ENCODE results near the gene CUX1.

CUX1 gene

GRCh38 chr7:102018876-102019275 lies 201.4 kb downstream of the CUX1 start:
- CTCF ChIA-PET = no interaction called here

GRCh38 chr7:102019461-102019860 lies 202.0 kb downstream of the CUX1 start:
- Histone ChIP-seq H3K4me1 (ENCODE audit: control insufficient read depth, insufficient read depth, low read length) (no peaks in the 10 kb centered on the region), H3K36me3 (ENCODE audit: control insufficient read depth in 2 of 2, insufficient read depth in 1 of 2, low read length in 2 of 2) (no peaks in the 10 kb centered on the region), H3K27ac (ENCODE audit: extremely low read depth, low read depth, low read length) (no peak overlapping the region), H3K9me3 (ENCODE audit: control insufficient read depth, insufficient read depth, low read depth, low read length) (no peaks in the 10 kb centered on the region), H3K4me3 (ENCODE audit: low read depth, low read length) (no peak overlapping the region)
- ChIA-PET CTCF (no interaction called here), POLR2A (no interaction called here)
- TF ChIP-seq ZBTB6 (tag by site-specific recombination; IDR thresholded peaks at IDR 0.05) (no peak), FEZF1 (tag by site-specific recombination; IDR thresholded peaks at IDR 0.05) (no peak), ZNF292 (tag by site-specific recombination; IDR thresholded peaks at IDR 0.05; ENCODE audit: borderline replicate concordance, low read depth) (no peak), YY1 (tag by site-specific recombination; IDR thresholded peaks at IDR 0.05) (no peak), ZNF48 (tag by site-specific recombination; IDR thresholded peaks at IDR 0.05) (no peak), ZNF214 (tag by site-specific recombination; IDR thresholded peaks at IDR 0.05; ENCODE audit: borderline replicate concordance) (no peak), ZNF248 (tag by site-specific recombination; IDR thresholded peaks at IDR 0.05) (no peak), ZNF660 (tag by site-specific recombination; IDR thresholded peaks at IDR 0.05) (no peak)

More at GRCh38 chr7:102018876-102019275, 201.4 kb downstream of the CUX1 start:
- H3K9me3 ChIP-seq (ENCODE audit: control insufficient read depth, insufficient read depth, low read depth, low read length) = no peaks in the 10 kb centered on the region
- no peak for TF ChIP-seq ZFP69B (tag by site-specific recombination; IDR thresholded peaks at IDR 0.05)
- no peak for TF ChIP-seq ZBTB6 (tag by site-specific recombination; IDR thresholded peaks at IDR 0.05)
- TF ChIP-seq ZBTB1 (tag by site-specific recombination; IDR thresholded peaks at IDR 0.05) = no peak
- no peak for TF ChIP-seq GLI2 (tag by site-specific recombination; IDR thresholded peaks at IDR 0.05; ENCODE audit: borderline replicate concordance, low read depth)
- TF ChIP-seq PBX3 (CRISPR knock-in tag; IDR thresholded peaks at IDR 0.05) = no peak
- TF ChIP-seq ZNF146 (tag by site-specific recombination; IDR thresholded peaks at IDR 0.05) = no peak
- H3K4me1 ChIP-seq (ENCODE audit: control insufficient read depth, insufficient read depth, low read length) = no peaks in the 10 kb centered on the region
- POLR2A ChIA-PET = no interaction called here
- H3K27ac ChIP-seq (ENCODE audit: extremely low read depth, low read depth, low read length) = no peak overlapping the region
- H3K4me3 ChIP-seq (ENCODE audit: low read depth, low read length) = no peak overlapping the region
- no peaks in the 10 kb centered on the region for H3K36me3 ChIP-seq (ENCODE audit: control insufficient read depth in 2 of 2, insufficient read depth in 1 of 2, low read length in 2 of 2)

GRCh38 chr7:102021841-102022618 lies 204.6 kb downstream of the CUX1 start:
- Histone ChIP-seq H3K4me1 (ENCODE audit: control insufficient read depth, insufficient read depth, low read length) (no peaks in the 10 kb centered on the region), H3K36me3 (ENCODE audit: control insufficient read depth in 2 of 2, insufficient read depth in 1 of 2, low read length in 2 of 2) (no peaks in the 10 kb centered on the region), H3K27ac (ENCODE audit: extremely low read depth, low read depth, low read length) (no peak overlapping the region), H3K9me3 (ENCODE audit: control insufficient read depth, insufficient read depth, low read depth, low read length) (no peaks in the 10 kb centered on the region), H3K4me3 (ENCODE audit: low read depth, low read length) (no peak overlapping the region)
- CTCF ChIA-PET = interaction anchor here (0.8 kb wide), 1 partner anchor 14 kb away, joined by 5 read pairs; no protein-coding TSS in a partner anchor
- POLR2A ChIA-PET = interaction anchor here (0.6 kb wide), 1 partner anchor 36 kb away, joined by 3 read pairs; no protein-coding TSS in a partner anchor
- no peak for TF ChIP-seq ZBTB17 (tag by site-specific recombination; IDR thresholded peaks at IDR 0.05)
- no peak for TF ChIP-seq ZNF274 (IDR thresholded peaks at IDR 0.05; ENCODE audit: low read length)
- TF ChIP-seq ZNF274 (tag by site-specific recombination; IDR thresholded peaks at IDR 0.05; ENCODE audit: borderline replicate concordance) = no peak
- TF ChIP-seq GLI2 (tag by site-specific recombination; IDR thresholded peaks at IDR 0.05; ENCODE audit: borderline replicate concordance, low read depth) = no peak
- no peak for TF ChIP-seq ZNF354C (tag by site-specific recombination; IDR thresholded peaks at IDR 0.05; ENCODE audit: borderline replicate concordance, low read depth)
- no peak for TF ChIP-seq MYNN (tag by site-specific recombination; IDR thresholded peaks at IDR 0.05; ENCODE audit: borderline replicate concordance)
- TF ChIP-seq TSHZ1 (tag by site-specific recombination; IDR thresholded peaks at IDR 0.05; ENCODE audit: borderline replicate concordance) = no peak
- no peak for TF ChIP-seq SCRT2 (tag by site-specific recombination; IDR thresholded peaks at IDR 0.05)
- no peak for TF ChIP-seq ZNF391 (tag by site-specific recombination; IDR thresholded peaks at IDR 0.05; ENCODE audit: borderline replicate concordance, low read depth)
- no peak for TF ChIP-seq KLF16 (tag by site-specific recombination; IDR thresholded peaks at IDR 0.05)
- TF ChIP-seq ZBTB6 (tag by site-specific recombination; IDR thresholded peaks at IDR 0.05) = no peak
